Hematopoietic multipotent progenitor cell (in vitro differentiated cells): Measurements from ENCODE around the gene PRKAR2A. TPM values are rescaled to one million over a fixed set of nuclear protein-coding genes. Genes with fewer than 3 reads are reported as not detected.
"Not testable (repeated sequence)": the region's sequence is repeated elsewhere in the genome, so short reads cannot be mapped to it uniquely, and the experiment has no call there.

Source experiments
- DNase-seq, 3 donors: peaks; one replicate each; pipeline ENCODE4 v3.0.0-alpha.2; 2011 to 2015; ENCODE audit warnings: low read depth in 2 of 3, low spot score in 2 of 3
- total RNA-seq: library from RNA; depleted of rRNA; stranded (reverse); fragments of >200 nt; gene quantifications from one replicate; pipeline ENCODE4 v1.2.3, GENCODE V29; 2012

Gene PRKAR2A
- total RNA-seq, 1 donor, result 20.5 TPM

DNA sequence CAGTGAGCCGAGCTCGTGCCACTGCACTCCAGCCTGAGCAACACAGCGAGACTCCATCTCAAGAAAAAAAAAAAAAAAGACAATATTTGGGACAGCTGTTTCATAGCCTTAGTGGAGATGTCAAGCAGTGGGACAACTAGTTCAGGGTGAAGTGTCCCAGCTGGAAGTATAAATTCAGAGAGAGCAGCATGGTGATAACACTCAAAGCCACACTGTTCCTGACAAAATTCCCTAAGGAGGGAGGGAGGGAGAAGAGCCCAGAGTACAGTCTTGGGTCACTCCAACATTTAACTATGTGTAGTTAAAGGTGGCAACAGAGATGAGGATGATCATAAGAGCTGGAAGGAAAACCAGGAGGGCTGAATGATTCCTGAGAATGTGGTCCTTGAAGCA, 109.5 kb downstream of the PRKAR2A start:
- DNase-seq, result no peak

DNA sequence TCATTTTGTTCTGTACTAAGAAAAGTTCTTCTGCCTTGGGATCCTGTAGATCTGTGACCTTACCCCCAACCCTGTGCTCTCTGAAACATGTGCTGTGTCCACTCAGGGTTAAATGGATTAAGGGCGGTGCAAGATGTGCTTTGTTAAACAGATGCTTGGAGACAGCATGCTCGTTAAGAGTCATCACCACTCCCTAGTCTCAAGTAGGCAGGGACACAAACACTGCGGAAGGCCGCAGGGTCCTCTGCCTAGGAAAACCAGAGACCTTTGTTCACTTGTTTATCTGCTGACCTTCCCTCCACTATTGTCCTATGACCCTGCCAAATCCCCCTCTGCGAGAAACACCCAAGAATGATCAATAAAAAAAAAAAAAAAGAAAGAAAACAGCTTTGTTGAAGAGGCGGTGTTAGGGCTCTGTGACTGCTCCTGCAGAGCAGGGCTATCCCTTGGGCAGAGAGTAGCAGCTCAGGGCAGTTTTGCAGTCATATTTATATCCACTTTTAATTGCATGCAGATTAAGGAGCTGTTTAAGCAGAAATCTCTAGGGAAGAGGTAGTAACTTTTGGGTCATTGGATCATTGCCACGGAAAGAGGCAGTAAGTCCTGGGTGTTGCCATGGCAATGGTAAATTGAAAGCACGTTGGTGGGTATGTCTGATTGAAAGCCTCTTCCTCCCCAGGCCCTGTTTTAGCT, 112.5 kb downstream of the PRKAR2A start:
- DNase-seq, result peak in 2 of 3 donors; percentile 19 to 41

DNA sequence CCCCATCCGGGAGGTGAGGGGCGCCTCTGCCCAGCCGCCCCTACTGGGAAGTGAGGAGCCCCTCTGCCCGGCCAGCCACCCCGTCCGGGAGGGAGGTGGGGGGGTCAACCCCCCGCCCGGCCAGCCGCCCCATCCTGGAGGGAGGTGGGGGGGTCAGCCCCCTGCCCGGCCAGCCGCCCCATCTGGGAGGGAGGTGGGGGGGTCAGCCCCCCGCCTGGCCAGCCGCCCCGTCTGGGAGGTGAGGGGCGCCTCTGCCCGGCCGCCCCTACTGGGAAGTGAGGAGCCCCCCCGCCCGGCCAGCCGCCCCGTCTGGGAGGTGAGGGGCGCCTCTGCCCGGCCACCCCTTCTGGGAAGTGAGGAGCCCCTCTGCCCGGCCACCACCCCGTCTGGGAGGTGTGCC, 113.1 kb downstream of the PRKAR2A start:
- not testable (repeated sequence) for DNase-seq

DNA sequence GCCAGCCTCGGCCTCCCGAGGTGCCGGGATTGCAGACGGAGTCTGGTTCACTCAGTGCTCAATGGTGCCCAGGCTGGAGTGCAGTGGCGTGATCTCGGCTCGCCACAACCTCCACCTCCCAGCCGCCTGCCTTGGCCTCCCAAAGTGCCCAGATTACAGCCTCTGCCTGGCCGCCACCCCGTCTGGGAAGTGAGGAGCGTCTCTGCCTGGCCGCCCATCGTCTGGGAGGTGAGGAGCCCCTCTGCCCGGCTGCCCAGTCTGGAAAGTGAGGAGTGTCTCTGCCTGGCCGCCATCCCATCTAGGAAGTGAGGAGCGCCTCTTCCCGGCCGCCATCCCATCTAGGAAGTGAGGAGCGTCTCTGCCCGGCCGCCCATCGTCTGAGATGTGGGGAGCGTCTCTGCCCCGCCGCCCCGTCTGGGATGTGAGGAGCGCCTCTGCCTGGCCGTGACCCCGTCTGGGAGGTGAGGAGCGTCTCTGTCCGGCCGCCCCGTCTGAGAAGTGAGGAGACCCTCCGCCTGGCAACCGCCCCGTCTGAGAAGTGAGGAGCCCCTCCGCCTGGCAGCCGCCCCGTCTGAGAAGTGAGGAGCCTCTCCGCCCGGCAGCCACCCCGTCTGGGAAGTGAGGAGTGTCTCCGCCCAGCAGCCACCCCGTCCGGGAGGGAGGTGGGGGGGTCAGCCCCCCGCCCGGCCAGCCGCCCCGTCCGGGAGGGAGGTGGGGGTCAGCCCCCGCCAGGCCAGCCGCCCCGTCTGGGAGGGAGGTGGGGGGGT, 113.7 kb downstream of the PRKAR2A start:
- DNase-seq, result not testable (repeated sequence)

DNA sequence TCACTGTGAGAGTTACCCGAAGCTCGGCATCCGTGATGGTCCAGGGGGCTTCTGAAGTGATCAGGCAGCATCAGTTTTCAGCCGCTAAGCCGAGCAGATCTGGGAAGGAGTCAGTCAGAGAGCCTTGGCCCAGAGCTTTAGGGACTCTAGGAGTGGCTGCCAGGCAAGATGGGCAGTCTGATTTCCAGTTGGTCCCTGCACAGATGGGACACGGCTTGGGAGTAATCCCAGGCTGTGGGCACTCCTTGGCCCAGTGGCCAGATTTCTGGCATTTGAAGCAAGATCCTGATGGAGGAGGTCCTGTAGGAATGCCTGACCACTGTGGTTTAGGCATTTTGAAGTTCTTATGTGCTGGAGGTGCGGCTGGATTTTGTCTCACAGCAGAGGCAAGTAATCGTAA, 120.2 kb downstream of the PRKAR2A start:
- no peak for DNase-seq

DNA sequence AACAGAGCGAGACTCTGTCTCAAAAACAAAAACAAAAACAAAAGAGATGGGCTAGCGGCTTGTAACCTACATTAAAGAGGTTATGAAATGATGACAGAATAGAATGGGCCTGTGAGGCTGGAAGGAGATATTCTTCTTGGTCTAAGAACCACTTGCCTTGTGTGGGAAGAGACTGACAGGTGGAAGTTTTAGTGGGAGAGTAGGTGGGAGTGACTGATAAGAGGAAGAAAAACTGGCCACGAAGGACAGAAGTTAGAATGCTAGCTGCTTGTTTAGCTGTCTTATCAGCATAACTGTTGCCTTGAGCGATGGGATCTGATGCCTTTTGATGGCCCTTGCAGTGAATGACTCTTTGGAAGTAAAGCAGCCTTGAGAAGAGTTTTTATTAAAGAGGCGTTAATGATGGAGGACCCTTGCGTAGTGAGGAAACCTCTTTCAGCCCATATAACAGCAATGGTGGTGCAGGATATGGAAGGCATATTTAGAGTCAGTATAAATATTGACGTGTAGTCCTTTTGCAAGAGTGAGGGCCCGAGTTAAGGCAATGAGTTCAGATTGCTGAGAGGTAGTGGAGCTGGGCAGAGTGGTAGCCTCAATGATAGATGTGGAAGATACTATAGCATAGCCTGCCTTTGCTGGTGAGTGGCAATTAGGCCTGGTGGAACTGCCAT, 122.4 kb downstream of the PRKAR2A start:
- DNase-seq, result not testable (repeated sequence)

DNA sequence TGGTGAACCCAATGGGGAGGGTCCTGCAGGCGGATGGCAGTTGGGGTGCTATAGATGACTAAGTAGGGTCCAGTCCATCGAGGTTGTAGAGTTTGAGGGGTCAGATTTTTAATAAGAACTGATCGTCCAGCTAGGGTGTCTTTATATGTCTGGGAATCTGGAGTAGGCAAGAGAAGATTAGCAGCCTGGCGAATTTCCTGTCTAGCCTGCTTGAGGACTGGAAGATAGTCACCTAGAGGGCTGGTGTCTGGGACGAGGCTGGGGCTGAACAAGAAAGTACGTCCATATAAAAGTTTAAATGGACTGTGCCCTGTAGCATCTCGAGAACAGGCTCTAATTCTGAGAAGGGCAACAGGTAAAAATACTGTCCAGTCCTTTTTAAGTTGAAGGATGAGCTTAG, 123.9 kb downstream of the PRKAR2A start:
- DNase-seq, result no peak

DNA sequence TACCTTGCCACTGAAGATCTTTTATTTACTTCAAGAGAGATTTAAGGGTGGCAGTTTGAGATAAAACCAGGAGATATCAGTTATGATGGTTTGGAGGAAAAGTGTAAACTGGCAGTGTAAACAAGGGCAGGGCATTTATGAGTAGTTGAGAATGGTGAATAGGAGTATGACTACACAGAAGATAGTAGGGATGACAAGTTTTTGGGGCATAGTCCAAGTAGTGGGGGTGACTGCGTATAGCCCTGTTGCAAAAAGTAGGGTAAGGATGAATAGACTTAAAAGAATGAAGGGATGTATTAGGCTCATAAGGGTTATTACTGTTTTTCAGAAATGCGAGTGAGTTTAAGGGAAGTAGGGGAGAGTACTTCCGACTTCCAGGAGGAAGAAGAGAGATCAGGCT, 124.4 kb downstream of the PRKAR2A start:
- DNase-seq, result not testable (repeated sequence)

DNA sequence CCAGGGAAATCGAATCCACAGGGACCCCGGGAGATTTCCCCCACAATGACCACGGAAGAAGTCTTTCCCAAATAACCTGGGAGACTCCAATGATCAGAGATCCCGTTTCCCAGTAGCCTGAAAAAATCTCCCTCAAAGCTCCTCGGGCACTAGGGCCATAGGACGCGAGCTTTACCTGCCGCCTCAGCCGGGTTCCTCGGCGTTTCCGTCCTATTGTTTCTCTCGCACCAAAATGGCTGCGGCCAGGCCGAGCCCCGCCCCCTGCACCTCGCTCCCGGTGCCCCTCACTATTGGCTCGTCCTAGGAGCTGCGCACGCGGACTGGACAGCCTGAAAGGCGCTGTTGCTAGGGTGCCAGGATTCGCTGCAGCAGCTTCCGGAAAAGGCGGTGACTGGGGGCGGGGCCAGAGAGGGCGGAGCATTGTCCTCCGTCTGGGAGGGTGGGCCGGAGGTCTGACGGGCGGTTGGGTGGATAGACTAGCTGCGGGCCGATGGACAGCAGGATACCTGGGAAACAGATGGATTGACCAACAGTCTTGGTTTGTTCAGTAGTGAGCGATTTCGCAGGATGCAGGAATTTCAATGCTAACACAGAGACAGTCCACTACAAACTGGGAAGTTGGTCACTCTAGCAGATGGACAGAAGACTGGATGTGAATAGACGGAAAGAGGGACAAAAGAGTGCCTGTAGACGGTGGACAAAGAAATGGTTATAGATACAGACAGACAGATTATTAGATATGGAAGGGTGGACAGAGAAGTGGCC, 130.5 kb downstream of the PRKAR2A start, which contains the start of gene IP6K2:
Gene IP6K2 (minus strand): TSS at position 240 of the 765 bp plus-strand sequence. CDS start 21,930 bp downstream, outside the sequence.
- peak; percentile 85 to 99 (median 96) for DNase-seq

DNA sequence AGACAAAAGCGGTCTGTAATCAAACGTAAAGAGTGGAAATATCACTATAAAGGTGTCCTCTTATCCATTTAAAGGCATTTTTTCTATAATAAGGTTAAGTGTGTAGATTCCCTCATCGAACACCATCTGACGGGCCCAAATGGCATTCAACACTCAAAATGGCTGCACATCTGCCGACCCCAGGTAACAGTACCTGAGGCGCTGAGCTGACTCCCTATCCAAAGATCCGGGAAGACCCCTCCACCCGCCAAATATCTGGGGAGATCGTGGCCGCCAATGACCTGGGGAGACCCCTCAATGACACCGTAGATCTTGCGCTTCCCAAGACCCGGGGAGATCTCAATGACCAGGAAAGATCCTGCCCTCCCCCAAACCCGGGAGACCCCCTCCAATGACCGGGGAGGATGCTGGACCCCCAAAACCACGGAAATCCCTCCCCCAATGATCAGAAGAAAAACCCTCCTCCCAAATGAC, 131.1 kb downstream of the PRKAR2A start:
- peak in 2 of 3 donors; percentile 31 to 47 for DNase-seq

DNA sequence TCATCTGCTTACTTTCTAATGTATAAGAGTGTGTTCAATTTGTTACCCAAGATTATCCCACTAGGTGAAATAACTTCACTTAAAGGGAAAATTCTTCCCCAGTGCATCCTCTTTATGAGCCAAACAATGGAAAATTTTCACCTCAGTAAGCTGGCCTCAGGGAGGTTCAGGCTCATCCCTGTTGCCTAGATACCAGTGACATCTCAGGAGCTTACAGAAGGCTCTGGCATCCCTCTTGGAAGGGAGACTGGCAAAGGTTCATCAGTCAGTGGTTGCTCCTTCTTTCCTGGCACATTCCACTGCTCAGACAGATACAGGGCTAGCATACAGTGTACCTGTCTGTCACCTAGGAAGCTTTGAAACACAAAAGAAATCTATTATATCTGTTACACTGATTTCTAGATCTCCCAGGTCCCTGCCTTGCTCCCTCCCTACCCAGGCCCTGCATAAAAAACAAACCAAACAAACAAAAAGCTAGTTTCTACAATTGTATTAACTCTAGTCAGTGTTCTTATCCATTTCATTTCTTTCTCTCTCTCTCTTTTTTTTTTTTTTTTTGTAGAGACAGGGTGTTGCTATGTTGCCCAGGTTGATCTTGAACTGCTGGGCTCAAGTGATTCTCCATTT, 132.4 kb downstream of the PRKAR2A start:
- no peak for DNase-seq

DNA sequence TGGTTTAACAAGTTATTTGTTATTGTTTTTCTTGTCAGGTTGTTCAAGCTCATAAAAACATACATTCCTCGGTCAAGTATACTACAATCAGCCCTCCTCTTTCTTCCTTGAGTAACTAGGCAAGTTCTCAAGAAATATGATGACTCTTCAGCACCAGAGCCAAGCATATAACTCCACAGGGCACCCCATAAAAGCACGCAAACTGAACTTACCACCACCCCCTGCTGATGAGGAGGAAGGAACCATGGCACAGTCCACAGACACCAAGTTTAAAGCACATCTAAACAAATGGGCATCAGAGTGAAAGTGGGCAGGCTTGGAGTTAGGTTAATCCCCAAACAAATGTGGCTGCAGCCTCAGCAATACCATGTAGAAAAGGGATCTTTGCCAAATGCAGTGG, 135.9 kb downstream of the PRKAR2A start:
- DNase-seq, result no peak

DNA sequence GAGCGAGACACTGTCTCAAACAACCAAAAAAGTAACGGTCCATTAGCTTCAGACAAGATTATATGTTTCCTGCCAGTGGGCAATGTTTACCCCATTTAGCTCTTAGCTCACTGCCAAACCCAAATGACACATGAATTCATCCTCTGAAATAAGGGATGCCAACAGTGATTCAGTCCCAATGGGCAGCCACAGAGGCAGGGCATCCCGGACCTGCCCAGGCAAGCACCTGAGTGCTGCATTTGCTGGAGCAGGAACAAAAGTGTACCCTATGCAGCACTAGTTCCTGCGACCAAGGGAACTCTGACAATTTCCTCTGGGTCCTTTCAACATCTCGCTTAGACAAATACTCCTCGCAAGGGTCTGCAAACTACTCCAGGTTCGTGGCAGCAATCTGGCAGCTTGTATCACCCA, 138.6 kb downstream of the PRKAR2A start:
- DNase-seq, result no peak

DNA sequence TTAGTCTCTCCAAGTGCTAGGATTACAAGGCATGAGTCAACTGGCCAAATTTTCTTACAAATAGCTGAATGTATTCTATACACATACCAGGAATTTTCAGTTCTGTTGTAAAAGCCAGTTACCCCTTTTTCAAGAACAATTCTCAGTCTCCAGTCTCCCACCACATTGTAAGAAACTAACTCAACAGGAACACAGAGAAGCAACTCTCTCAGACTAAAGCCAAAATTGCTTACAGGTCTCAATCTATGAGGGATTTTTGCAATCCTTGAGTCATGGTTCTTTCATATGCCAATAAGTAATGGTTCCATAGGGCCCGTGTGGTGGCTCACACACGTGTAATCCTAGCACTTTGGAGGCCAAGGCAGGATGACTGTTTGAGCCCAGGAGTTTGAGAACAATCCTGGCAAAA, 139.2 kb downstream of the PRKAR2A start:
- DNase-seq, result no peak

DNA sequence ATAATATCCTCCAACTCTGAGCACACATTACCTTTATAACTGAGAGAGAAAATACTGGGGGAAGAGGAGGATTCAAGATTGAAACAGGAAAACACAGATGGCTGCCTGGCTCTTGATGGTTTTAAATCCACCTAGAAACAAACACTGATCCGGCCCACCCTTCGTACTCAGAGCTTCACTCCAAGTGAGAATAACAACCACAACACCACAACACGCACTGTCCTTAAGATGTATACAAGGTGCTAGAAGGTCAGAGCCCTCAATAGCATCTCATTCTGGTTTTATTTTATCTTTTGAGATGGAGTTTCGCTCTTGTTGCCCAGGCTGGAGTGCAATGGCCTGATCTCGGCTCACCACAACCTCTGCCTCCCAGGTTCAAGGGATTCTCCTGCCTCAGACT, 140.5 kb downstream of the PRKAR2A start:
- no peak for DNase-seq

DNA sequence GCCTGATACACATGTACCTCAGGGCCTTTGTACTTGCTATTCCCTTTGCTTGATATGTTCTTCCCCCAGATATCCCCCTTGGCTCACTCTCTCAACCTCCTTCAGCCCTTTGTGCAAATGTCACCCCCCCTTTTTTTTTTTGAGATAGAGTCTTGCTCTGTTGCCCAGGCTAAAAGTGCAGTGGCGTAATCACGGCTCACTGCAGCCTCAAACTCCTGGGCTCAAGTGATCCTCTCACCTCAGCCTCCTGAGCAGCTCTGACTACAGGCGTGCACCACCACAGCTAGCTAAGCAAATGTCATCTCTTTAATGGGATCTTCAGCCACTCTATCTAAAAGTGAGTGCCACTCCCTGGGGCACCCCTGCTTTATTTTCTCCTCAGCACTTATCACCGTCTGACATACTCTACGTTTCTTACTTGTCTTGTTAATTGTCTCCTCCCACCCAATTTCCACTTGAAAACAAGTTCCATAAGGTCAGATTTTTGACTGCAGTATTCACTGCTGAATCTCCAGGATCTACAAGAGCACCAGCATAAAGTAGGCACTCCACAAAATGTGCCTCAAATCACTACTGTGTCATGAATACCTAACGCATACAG, 145.3 kb downstream of the PRKAR2A start:
- no peak for DNase-seq

DNA sequence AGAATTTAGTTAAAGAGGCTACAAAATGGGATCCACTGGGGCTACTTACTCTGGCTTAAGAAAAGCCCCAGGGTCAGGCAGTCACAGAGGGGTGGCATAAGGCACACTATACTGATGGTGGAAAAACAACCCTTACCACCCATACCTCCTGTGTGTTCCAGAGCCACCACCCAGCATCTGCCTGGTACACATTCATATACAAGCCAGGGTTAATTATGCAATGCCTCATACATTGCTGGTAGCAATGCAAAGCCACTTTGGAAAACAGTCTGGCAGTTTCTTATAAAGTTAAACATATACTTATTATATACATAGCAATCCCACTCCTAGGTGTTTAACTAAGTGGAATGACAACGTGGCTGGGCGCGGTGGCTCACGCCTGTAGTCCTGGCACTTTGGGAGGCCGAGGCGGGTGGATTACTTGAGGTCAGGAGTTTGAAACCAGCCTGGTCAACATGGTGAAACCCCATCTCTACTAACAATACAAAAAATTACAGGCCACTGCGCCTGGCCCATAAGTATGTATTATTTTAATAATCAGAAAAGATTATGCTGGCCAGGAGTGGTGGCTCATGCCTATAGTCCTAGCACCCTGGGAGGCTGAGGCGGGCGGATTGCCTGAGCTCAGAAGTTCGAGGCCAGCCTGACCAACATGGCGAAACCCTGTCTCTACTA, 146.8 kb downstream of the PRKAR2A start:
- DNase-seq, result no peak

DNA sequence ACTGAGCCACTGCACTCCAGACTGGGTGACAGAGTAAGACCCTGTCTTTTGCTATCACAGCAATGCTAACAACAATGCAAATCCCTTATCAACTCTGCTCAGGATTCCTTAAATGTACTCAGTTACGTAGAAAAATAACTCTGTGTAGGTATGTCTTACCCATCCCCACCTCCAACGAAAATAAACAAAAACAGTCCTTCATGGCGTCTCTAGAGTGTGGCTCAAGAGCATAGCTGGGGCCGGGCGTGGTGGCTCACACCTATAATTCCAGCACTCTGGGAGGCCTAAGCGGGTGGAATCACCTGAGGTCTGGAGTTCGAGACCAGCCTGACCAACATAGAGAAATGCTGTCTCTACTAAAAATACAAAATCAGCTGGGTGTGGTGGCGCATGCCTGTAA, 148.8 kb downstream of the PRKAR2A start:
- DNase-seq, result no peak

DNA sequence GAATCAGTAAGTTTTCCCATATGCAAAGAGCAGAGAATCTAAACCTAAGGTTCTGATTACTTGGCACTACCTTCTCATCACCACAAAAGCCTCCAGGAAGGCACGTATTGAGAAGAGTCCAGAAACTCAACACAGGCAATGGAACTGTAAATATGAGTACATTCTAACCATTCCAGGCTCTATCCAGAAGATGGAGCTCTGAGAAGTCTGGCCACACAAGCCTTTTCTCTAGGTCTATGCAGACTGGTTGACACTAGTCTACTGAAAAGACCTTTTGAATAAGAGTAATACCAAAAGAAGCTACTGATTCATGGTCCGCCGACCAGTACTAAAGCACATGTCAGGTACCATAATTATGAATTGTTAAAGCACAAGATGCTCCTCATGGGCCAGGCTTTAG, 149.7 kb downstream of the PRKAR2A start:
- no peak for DNase-seq
